ENCODE data around the gene KRT72. TPM values are rescaled to one million over a fixed set of nuclear protein-coding genes. Genes with fewer than 3 reads are reported as not detected.

Gene KRT72
- total and polyA plus RNA-seq, 12 donors, result 0.15 TPM; not detected in 11

GRCh38 chr12:52575948-52576347 lies 25.3 kb downstream of the KRT72 start:
- Histone ChIP-seq H3K4me3 (no peak overlapping the region), H3K36me3 (no peaks in the 10 kb centered on the region), H3K9me3 (no peaks in the 10 kb centered on the region), H3K4me1 (no peaks in the 10 kb centered on the region), H3K27me3 (peaks cover 0 to 40% (median 15%) of the 10 kb centered on the region in 7 donors), H3K27ac (no peak overlapping the region)
- DNase-seq, result no peak
- WGBS, 2 donors, result 91 to 92% methylated on average over 3 of the region's 3 CpGs
- intact Hi-C loops (cut with DNase I), result loop anchor here in 2 of 10 donors (5.0 to 10.0 kb wide), 2 partner anchors 409 to 424 kb away; no protein-coding TSS in a partner anchor
- no peak for TF ChIP-seq CTCF (IDR thresholded peaks at IDR 0.05)
- no peak for ATAC-seq

- Histone ChIP-seq H3K27me3 (peaks cover 0 to 40% (median 9%) of the 10 kb centered on the region in 7 donors), H3K27ac (no peak overlapping the region), H3K4me3 (no peak overlapping the region), H3K4me1 (no peaks in the 10 kb centered on the region), H3K9me3 (no peaks in the 10 kb centered on the region), H3K36me3 (no peaks in the 10 kb centered on the region)
- DNase-seq, result no peak
- ATAC-seq, result no peak
- intact Hi-C loops (cut with DNase I), result loop anchor here in 2 of 10 donors (5.0 to 10.0 kb wide), 2 partner anchors 410 to 423 kb away; no protein-coding TSS in a partner anchor
- WGBS, 2 donors, result 88 to 90% methylated on average over 9 of the region's 9 CpGs
- TF ChIP-seq CTCF (IDR thresholded peaks at IDR 0.05), result no peak
Measured at GRCh38 chr12:52575256-52575655, 26.0 kb downstream of the KRT72 start.

- no peaks in the 10 kb centered on the region for H3K4me1 ChIP-seq
- DNase-seq (no peak), ATAC-seq (no peak)
- WGBS, 2 donors, result 52 to 72% methylated on average over 3 of the region's 3 CpGs
- H3K4me3 ChIP-seq, result no peak within 1 kb of the TSS
- H3K36me3 ChIP-seq, result no peaks in the 10 kb centered on the region
- no peak within 1 kb of the TSS for H3K27ac ChIP-seq
- intact Hi-C loops (cut with DNase I), result loop anchor here in 1 of 10 donors (10.0 kb wide), 1 partner anchor 411 kb away; no protein-coding TSS in a partner anchor
- H3K9me3 ChIP-seq, result no peaks in the 10 kb centered on the region
- no peak for TF ChIP-seq CTCF (IDR thresholded peaks at IDR 0.05)
- H3K27me3 ChIP-seq, result peaks cover 0 to 55% (median 9%) of the 10 kb centered on the region in 7 donors
Measured at GRCh38 chr12:52573743-52574142, 27.5 kb downstream of the KRT72 start, which contains the start of gene KRT74. TSS of gene KRT74 (minus strand) at chr12:52573843. CDS start at chr12:52573777, 66 bp downstream.

- no peak for TF ChIP-seq CTCF (IDR thresholded peaks at IDR 0.05)
- DNase-seq (no peak), ATAC-seq (no peak)
- intact Hi-C loops (cut with DNase I), result loop anchor here in 1 of 10 donors (10.0 kb wide), 1 partner anchor 411 kb away; no protein-coding TSS in a partner anchor
- no peak overlapping the region for H3K27ac ChIP-seq
- no peaks in the 10 kb centered on the region for H3K36me3 ChIP-seq
- WGBS, 2 donors, result 90 to 93% methylated on average over 15 of the region's 15 CpGs
- peaks cover 0 to 60% (median 11%) of the 10 kb centered on the region in 7 donors for H3K27me3 ChIP-seq
- no peaks in the 10 kb centered on the region for H3K4me1 ChIP-seq
- H3K4me3 ChIP-seq, result no peak overlapping the region
- H3K9me3 ChIP-seq, result no peaks in the 10 kb centered on the region
Measured at GRCh38 chr12:52573306-52573705, 28.0 kb downstream of the KRT72 start.
